ENCODE measurements around the gene DYSF. TPM values are rescaled to one million over a fixed set of nuclear protein-coding genes. Genes with fewer than 3 reads are reported as not detected.

The DYSF gene
- total and polyA plus RNA-seq, 8 donors: 17.8 to 71.4 (median 21.6) TPM

DNA sequence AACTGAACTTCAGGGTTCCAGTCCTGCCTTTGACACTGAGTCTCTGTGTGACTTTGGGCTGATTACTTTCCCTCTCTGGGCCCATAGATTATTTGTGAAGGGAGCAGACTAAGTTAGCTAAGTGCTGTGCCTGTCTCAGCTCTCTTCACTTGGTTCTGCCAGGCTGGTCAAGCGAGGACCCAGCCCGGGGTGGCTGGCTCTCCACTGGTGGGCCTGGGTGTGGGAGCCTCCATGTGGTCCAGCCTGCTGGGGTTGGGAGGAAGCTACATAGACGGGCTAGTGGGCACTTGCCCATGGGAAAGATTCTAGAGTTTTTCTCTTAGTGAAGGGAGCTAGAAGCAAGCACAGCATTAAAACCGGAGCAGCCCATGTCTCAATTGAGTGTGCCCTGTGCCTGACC lies 59.0 kb downstream of the DYSF start:
- intact Hi-C loops (cut with DNase I): no loop called here
- TF ChIP-seq, protein P1, sequence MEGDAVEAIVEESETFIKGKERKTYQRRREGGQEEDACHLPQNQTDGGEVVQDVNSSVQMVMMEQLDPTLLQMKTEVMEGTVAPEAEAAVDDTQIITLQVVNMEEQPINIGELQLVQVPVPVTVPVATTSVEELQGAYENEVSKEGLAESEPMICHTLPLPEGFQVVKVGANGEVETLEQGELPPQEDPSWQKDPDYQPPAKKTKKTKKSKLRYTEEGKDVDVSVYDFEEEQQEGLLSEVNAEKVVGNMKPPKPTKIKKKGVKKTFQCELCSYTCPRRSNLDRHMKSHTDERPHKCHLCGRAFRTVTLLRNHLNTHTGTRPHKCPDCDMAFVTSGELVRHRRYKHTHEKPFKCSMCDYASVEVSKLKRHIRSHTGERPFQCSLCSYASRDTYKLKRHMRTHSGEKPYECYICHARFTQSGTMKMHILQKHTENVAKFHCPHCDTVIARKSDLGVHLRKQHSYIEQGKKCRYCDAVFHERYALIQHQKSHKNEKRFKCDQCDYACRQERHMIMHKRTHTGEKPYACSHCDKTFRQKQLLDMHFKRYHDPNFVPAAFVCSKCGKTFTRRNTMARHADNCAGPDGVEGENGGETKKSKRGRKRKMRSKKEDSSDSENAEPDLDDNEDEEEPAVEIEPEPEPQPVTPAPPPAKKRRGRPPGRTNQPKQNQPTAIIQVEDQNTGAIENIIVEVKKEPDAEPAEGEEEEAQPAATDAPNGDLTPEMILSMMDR (IDR thresholded peaks at IDR 0.05): no peak
- Histone ChIP-seq H3K36me3 (peaks cover 0 to 57% of the 10 kb centered on the region in 2 donors), H3K4me1 (no peaks in the 10 kb centered on the region), H3K27ac (no peak overlapping the region), H3K4me3 (no peak overlapping the region), H3K27me3 (no peaks in the 10 kb centered on the region), H3K9me3 (no peaks in the 10 kb centered on the region)
- ATAC-seq (no peak), DNase-seq (no peak)

DNA sequence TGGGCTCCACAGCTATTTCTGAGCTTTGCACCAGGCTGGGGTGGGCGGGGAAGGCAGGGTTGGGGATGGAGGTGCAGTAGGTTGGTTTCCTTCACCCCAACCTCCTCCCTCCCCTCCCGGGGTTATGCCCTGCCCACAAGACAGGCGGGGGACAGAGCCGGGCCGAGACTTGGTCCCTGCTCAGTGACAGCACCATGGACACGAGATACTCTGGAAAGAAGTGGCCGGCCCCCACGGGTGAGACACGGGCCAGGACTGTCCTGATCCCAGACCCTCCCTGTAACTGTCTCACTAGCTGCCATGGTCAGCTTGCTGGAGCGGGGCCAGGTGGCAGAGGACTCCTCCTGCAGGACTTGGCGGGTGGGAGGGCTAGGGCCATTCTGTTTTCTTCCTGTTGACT lies 59.7 kb downstream of the DYSF start:
- Histone ChIP-seq H3K4me3 (no peak overlapping the region), H3K4me1 (no peaks in the 10 kb centered on the region), H3K36me3 (peaks cover 0 to 64% of the 10 kb centered on the region in 2 donors), H3K27me3 (no peaks in the 10 kb centered on the region), H3K9me3 (no peaks in the 10 kb centered on the region), H3K27ac (no peak overlapping the region)
- DNase-seq: no peak
- TF ChIP-seq, protein P1 (IDR thresholded peaks at IDR 0.05): no peak
- intact Hi-C loops (cut with DNase I): no loop called here
- ATAC-seq: no peak

DNA sequence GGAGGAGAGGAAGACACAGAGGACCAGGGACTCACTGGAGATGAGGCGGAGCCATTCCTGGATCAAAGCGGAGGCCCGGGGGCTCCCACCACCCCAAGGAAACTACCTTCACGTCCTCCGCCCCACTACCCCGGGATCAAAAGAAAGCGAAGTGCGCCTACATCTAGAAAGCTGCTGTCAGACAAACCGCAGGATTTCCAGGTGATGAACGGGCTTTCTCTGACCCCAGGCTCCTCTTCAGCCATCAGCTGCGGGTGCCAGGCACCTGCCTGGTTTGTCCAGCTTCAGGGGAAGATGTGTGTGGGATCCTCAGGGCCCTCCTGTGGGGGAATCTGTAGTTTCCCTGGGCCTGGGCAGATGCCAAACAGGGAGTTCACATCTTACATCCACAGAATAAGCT lies 60.4 kb downstream of the DYSF start:
- no peak for ATAC-seq
- Histone ChIP-seq H3K27me3 (no peaks in the 10 kb centered on the region), H3K4me3 (no peak overlapping the region), H3K36me3 (peaks cover 0 to 69% of the 10 kb centered on the region in 2 donors), H3K9me3 (no peaks in the 10 kb centered on the region), H3K27ac (no peak overlapping the region), H3K4me1 (no peaks in the 10 kb centered on the region)
- DNase-seq: no peak
- intact Hi-C loops (cut with DNase I): no loop called here
- TF ChIP-seq, protein P1 (IDR thresholded peaks at IDR 0.05): no peak

DNA sequence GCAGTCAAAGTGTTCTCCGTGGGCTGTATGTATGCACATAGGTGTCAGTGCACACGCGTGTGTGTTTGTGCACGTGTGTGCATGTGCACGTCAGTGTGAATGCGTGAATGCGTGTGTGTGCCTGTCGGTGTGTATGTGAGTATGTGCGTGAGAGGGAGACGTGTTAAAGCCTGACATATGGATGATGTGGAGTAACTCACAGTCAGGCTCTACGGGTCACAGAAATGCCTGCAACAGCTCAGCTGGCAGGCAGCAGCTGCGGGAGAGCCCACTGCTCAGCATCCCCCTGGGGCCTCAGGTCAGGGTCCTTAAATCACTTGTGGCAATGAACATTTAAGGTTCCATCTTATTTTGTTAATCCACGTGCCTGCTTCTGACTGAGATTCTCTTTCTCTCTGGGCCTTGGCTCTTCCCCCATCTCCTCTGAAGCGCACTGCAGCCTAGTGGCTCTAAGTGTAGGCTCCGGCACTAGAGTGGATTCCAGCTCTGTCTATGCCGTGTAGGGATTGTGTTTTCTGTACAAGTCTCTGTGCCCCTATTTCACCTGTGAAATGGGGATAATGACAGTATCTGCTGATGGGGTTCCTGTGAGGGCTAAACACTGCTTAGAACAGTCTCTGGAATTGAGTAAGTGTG lies 63.0 kb downstream of the DYSF start:
- intact Hi-C loops (cut with DNase I): no loop called here
- Histone ChIP-seq H3K27ac (no peak overlapping the region), H3K4me1 (no peaks in the 10 kb centered on the region), H3K9me3 (no peaks in the 10 kb centered on the region), H3K27me3 (no peaks in the 10 kb centered on the region), H3K4me3 (no peak overlapping the region), H3K36me3 (peaks cover 0 to 86% of the 10 kb centered on the region in 2 donors)
- no peak for DNase-seq
- TF ChIP-seq, protein P1 (IDR thresholded peaks at IDR 0.05): no peak
- ATAC-seq: no peak

DNA sequence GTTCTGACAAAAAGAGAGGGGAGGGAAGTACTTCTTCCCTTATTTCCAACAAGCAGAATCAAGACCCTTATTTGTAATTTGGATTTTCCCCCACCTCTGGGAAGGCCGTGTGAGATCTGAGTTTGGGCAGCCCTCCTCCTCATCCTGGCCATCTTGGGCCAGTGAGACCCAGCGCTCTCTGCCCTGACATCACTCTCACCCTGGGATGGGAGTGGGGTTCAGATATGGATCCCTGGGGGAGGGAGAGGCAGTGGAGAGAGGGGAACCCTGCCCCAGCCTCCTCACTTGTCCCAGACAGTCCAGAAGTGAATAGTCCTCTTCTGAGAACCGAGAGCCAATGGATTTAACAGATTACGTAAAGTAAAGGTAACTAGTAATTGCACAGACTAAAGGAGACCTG lies 64.5 kb downstream of the DYSF start:
- TF ChIP-seq, protein P1 (IDR thresholded peaks at IDR 0.05): no peak
- DNase-seq (no peak), ATAC-seq (no peak)
- Histone ChIP-seq H3K4me3 (no peak overlapping the region), H3K4me1 (no peaks in the 10 kb centered on the region), H3K27ac (no peak overlapping the region), H3K36me3 (peaks cover 0 to 91% of the 10 kb centered on the region in 2 donors), H3K27me3 (no peaks in the 10 kb centered on the region), H3K9me3 (no peaks in the 10 kb centered on the region)
- intact Hi-C loops (cut with DNase I): no loop called here

All from left lung (tissue), 10 donors.